MM.1S (cell line): ENCODE results near the gene FOXK1.

Experiments
- DNase-seq: peaks from one replicate; pipeline ENCODE4 v3.0.0-alpha.2; 2015
- H2AFZ ChIP-seq: fragments of 300-600 bp; sonication (generic); 2 replicates; pipeline ENCODE4 v1.6.0; 2016; ENCODE audit warnings: antibody characterized with exemption, low read length
- H3F3A ChIP-seq: fragments of 300-600 bp; sonication (generic); 2 replicates; pipeline ENCODE4 v1.6.1; 2016; ENCODE audit warnings: mild to moderate bottlenecking, antibody characterized with exemption, low read length, moderate library complexity, mixed read lengths; ENCODE audit not compliant: insufficient read depth
- H3K27ac ChIP-seq: fragments of 300-600 bp; sonication (generic); 2 replicates; pipeline ENCODE4 v1.5.1; 2016; ENCODE audit warnings: mild to moderate bottlenecking, low read length
- H3K27me3 ChIP-seq: fragments of 300-600 bp; sonication (generic); replicated peaks from 2 replicates; pipeline ENCODE4 v1.6.0; 2016; ENCODE audit warnings: low read length; ENCODE audit not compliant: insufficient read depth
- H3K36me3 ChIP-seq: fragments of 300-600 bp; sonication (generic); replicated peaks from 2 replicates; pipeline ENCODE4 v1.6.1; 2016; ENCODE audit warnings: mild to moderate bottlenecking, low read length, mixed read lengths; ENCODE audit not compliant: insufficient read depth
- H3K4me1 ChIP-seq: fragments of 300-600 bp; sonication (generic); 2 replicates; pipeline ENCODE4 v1.6.1; 2016; ENCODE audit warnings: low read length, mixed read lengths
- H3K4me2 ChIP-seq: fragments of 300-600 bp; sonication (generic); 2 replicates; pipeline ENCODE4 v1.6.0; 2016; ENCODE audit warnings: low read depth, low read length
- H3K4me3 ChIP-seq: fragments of 300-600 bp; sonication (generic); 2 replicates; pipeline ENCODE4 v1.5.1; 2016; ENCODE audit warnings: low read length, mixed read lengths
- H3K79me2 ChIP-seq: fragments of 300-600 bp; sonication (generic); 2 replicates; pipeline ENCODE4 v1.6.1; 2016; ENCODE audit warnings: mixed run types, low read length, mixed read lengths
- H3K9ac ChIP-seq: fragments of 300-600 bp; sonication (generic); 2 replicates; pipeline ENCODE4 v1.6.1; 2016; ENCODE audit warnings: low read length, mixed read lengths
- H3K9me2 ChIP-seq: fragments of 300-600 bp; sonication (generic); replicated peaks from 2 replicates; pipeline ENCODE4 v1.6.1; 2016; ENCODE audit warnings: mild to moderate bottlenecking, low read length, mixed read lengths; ENCODE audit not compliant: insufficient read depth
- H3K9me3 ChIP-seq: fragments of 300-600 bp; sonication (generic); replicated peaks from 2 replicates; pipeline ENCODE4 v1.6.1; 2016; ENCODE audit warnings: mild to moderate bottlenecking, low read length, mixed read lengths; ENCODE audit not compliant: insufficient read depth
- H4K20me1 ChIP-seq: fragments of 300-600 bp; sonication (generic); 2 replicates; pipeline ENCODE4 v1.6.1; 2016; ENCODE audit warnings: mild to moderate bottlenecking, low read length, moderate library complexity, mixed read lengths; ENCODE audit not compliant: insufficient read depth
- EZH2 ChIP-seq: fragments of 300-600 bp; sonication (generic); optimal IDR thresholded peaks from 2 replicates; pipeline ENCODE3; 2017; ENCODE audit warnings: low read depth, mild to moderate bottlenecking, antibody characterized with exemption, low read length, mixed read lengths
- EZH2phosphoT487 ChIP-seq: fragments of 300-600 bp; sonication (generic); IDR thresholded peaks from 2 replicates; pipeline ENCODE4 v1.6.1; 2018; ENCODE audit warnings: antibody characterized with exemption, low read length
- TF ChIP-seq, protein P1 (sequence below): fragments of 300-600 bp; sonication (generic); IDR thresholded peaks from 2 replicates; pipeline ENCODE4 v1.5.1; 2016; ENCODE audit warnings: antibody characterized with exemption, low read length, mixed read lengths

FOXK1 gene

GRCh38 chr7:4799508-4800268 is 117.6 kb downstream of the FOXK1 start:
- Histone ChIP-seq H3K27me3 (peaks cover 8% of the 10 kb centered on the region), H3K4me1 (no peaks in the 10 kb centered on the region), H2AFZ (no peak overlapping the region), H3K36me3 (no peaks in the 10 kb centered on the region), H3K4me3 (no peak overlapping the region), H3K79me2 (no peaks in the 10 kb centered on the region), H3K4me2 (no peak overlapping the region), H3K9ac (no peak overlapping the region), H4K20me1 (no peaks in the 10 kb centered on the region), H3K9me2 (no peaks in the 10 kb centered on the region), H3F3A (no peaks in the 10 kb centered on the region), H3K27ac (no peak overlapping the region), H3K9me3 (no peaks in the 10 kb centered on the region)
- no peak for DNase-seq
- TF ChIP-seq EZH2phosphoT487: no peak
- no peak for TF ChIP-seq EZH2
- TF ChIP-seq, protein P1, sequence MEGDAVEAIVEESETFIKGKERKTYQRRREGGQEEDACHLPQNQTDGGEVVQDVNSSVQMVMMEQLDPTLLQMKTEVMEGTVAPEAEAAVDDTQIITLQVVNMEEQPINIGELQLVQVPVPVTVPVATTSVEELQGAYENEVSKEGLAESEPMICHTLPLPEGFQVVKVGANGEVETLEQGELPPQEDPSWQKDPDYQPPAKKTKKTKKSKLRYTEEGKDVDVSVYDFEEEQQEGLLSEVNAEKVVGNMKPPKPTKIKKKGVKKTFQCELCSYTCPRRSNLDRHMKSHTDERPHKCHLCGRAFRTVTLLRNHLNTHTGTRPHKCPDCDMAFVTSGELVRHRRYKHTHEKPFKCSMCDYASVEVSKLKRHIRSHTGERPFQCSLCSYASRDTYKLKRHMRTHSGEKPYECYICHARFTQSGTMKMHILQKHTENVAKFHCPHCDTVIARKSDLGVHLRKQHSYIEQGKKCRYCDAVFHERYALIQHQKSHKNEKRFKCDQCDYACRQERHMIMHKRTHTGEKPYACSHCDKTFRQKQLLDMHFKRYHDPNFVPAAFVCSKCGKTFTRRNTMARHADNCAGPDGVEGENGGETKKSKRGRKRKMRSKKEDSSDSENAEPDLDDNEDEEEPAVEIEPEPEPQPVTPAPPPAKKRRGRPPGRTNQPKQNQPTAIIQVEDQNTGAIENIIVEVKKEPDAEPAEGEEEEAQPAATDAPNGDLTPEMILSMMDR: no peak

GRCh38 chr7:4800487-4800886 is 118.4 kb downstream of the FOXK1 start:
- TF ChIP-seq, protein P1: no peak
- TF ChIP-seq EZH2phosphoT487 (no peak), EZH2 (no peak)
- Histone ChIP-seq H3K9me3 (no peaks in the 10 kb centered on the region), H3K79me2 (no peaks in the 10 kb centered on the region), H3K4me2 (no peak overlapping the region), H2AFZ (no peak overlapping the region), H3K9me2 (no peaks in the 10 kb centered on the region), H3K9ac (no peak overlapping the region), H3K27ac (no peak overlapping the region), H3K4me3 (no peak overlapping the region), H4K20me1 (no peaks in the 10 kb centered on the region), H3K27me3 (peaks cover 11% of the 10 kb centered on the region), H3K36me3 (no peaks in the 10 kb centered on the region), H3F3A (no peaks in the 10 kb centered on the region), H3K4me1 (no peaks in the 10 kb centered on the region)
- DNase-seq: no peak

DNA sequence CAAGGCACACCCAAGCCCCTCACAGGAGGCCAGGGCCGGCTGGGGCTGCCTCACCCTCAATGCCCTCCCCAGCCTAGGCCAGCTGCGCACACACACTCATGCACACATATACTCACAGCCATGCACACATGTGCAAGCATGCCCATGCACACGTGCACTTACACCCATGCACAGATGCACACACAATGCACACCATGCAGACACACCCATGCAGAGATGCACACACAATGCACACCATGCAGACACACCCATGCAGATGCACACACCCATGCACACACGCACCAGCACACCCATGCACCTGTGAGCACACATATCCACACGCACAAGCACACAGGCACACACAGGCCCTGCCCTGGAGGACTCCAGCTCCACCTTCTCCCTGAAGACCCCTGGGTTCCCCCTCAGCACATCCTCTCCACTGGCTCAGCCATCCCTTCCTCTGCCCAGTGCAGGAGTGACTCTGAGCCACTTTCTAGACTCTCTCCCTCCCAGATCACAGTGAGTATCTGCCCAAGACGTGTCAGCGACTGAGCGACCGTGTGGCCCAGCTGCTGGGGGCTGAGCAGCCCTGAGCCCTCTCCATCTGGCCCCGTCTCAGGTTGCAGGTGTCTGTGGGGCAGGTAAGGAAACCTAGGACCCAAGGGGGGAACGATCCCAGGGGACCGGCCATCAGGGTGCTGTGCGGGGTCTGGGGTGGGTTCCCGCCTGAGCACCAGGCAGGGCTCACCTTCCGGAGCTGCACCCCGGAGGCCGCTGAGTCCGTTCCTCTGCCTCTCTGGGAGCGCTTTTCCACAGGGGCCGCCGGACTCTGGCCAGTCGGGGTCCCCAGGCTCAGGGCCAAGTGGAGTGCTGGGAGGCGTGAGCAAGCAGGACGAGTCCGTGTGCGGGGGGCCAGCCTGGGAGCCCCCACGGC is 119.1 kb downstream of the FOXK1 start:
- no peaks in the 10 kb centered on the region for H3K9me2 ChIP-seq
- no peaks in the 10 kb centered on the region for H3K4me1 ChIP-seq
- H3K79me2 ChIP-seq: no peaks in the 10 kb centered on the region
- no peak overlapping the region for H3K9ac ChIP-seq
- no peak overlapping the region for H3K27ac ChIP-seq
- peaks cover 17% of the 10 kb centered on the region for H3K27me3 ChIP-seq
- TF ChIP-seq, protein P1: no peak
- TF ChIP-seq EZH2: no peak
- no peak for TF ChIP-seq EZH2phosphoT487
- no peak overlapping the region for H3K4me3 ChIP-seq
- no peak overlapping the region for H2AFZ ChIP-seq
- no peaks in the 10 kb centered on the region for H3K36me3 ChIP-seq
- H3K4me2 ChIP-seq: no peak overlapping the region
- H3K9me3 ChIP-seq: no peaks in the 10 kb centered on the region
- H4K20me1 ChIP-seq: no peaks in the 10 kb centered on the region
- DNase-seq: no peak
- no peaks in the 10 kb centered on the region for H3F3A ChIP-seq
